Osteoblast (primary cell): Measurements from ENCODE around the gene SBK2. TPM values are rescaled to one million over a fixed set of nuclear protein-coding genes. Genes with fewer than 3 reads are reported as not detected.
A peak's percentile ranks its signal among the peaks of the same experiment; 100 is the strongest.

Source experiments
- DNase-seq: peaks from one replicate; pipeline ENCODE4 v3.0.0; 2011; ENCODE audit warnings: low spot score, mixed read lengths; ENCODE audit not compliant: insufficient read length; ENCODE audit errors: missing footprints
- H2AFZ ChIP-seq: 2 replicates; pipeline ENCODE4 v1.6.0; 2011; ENCODE audit warnings: mild to moderate bottlenecking, low read length
- H3K27ac ChIP-seq: 2 replicates; pipeline ENCODE4 v1.5.1; 2011; ENCODE audit warnings: mild to moderate bottlenecking, low read depth, low read length, moderate library complexity
- H3K27me3 ChIP-seq: 2 replicates; pipeline ENCODE4 v1.6.0; 2012; ENCODE audit warnings: mild to moderate bottlenecking, control low read depth, inconsistent platforms, low read length, moderate library complexity; ENCODE audit not compliant: insufficient read depth
- H3K36me3 ChIP-seq: 2 replicates; pipeline ENCODE4 v1.5.1; 2011; ENCODE audit warnings: mild to moderate bottlenecking, low read length, control low read depth, moderate library complexity; ENCODE audit not compliant: insufficient read depth
- H3K4me1 ChIP-seq: 2 replicates; pipeline ENCODE4 v1.5.1; 2011; ENCODE audit warnings: mild to moderate bottlenecking, low read length, control low read depth, moderate library complexity; ENCODE audit not compliant: insufficient read depth
- H3K4me2 ChIP-seq: 2 replicates; pipeline ENCODE4 v1.6.0; 2011; ENCODE audit warnings: mild to moderate bottlenecking, low read length; ENCODE audit not compliant: insufficient read depth
- H3K4me3 ChIP-seq: fragments of 200-600 bp; sonication (generic); 3 replicates; pipeline ENCODE4 v1.5.1; 2012; ENCODE audit warnings: mild to moderate bottlenecking, low read length, inconsistent platforms; ENCODE audit not compliant: insufficient read depth
- H3K79me2 ChIP-seq: 2 replicates; pipeline ENCODE4 v1.6.0; 2012; ENCODE audit warnings: mild to moderate bottlenecking, low read length, control low read depth, inconsistent platforms; ENCODE audit not compliant: insufficient read depth
- H3K9me3 ChIP-seq: 2 replicates; pipeline ENCODE4 v1.5.1; 2011; ENCODE audit warnings: low read depth, low read length, control low read depth
- H4K20me1 ChIP-seq: 2 replicates; pipeline ENCODE4 v1.6.0; 2012; ENCODE audit warnings: mild to moderate bottlenecking, low read length, control low read depth; ENCODE audit not compliant: insufficient read depth
- total RNA-seq: library from RNA; depleted of rRNA; stranded (reverse); fragments of >200 nt; gene quantifications from 2 replicates; pipeline ENCODE4 v1.2.3, GENCODE V29; 2012
- TF ChIP-seq, protein P1 (sequence below): IDR thresholded peaks from 2 replicates; pipeline ENCODE4 v1.5.1; 2011; ENCODE audit warnings: mild to moderate bottlenecking, low read depth, low read length, moderate library complexity; ENCODE audit errors: extremely low read depth

SBK2 gene
- total RNA-seq, 1 donor = not detected

DNA sequence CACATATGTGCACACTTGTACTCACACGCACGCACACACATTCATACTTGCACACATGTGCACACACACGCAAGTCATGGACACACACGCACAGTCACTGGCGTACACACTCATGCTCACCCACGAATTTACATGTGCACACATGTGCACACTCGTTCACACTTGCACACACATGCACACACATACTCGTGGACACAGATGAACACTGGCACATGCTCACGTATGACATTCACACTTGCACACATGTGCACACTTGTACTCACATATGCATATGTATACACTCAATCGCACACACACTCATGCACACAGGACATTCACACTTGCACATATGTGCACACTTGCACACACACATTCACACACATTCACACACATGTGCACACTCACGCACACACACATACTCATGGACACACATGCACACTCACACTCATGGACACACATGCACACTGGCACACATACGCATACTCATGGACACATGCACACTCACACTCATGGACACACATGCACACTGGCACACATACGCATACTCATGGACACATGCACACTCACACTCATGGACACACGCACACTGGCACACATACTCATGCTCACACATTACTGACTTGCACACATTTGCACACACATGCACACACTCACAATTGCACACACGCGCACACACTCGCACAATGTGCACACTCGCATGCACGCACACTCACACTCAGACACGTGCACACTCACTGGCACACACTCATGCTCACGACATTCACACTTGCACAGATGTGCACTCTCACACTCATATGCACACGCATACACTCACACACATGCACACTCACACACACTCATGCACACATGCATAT, 9.5 kb downstream of the SBK2 start:
- Histone ChIP-seq H2AFZ (no peak overlapping the region), H3K36me3 (no peaks in the 10 kb centered on the region), H4K20me1 (no peaks in the 10 kb centered on the region), H3K9me3 (no peaks in the 10 kb centered on the region), H3K4me2 (no peak overlapping the region), H3K4me3 (no peak overlapping the region), H3K4me1 (peaks cover 3% of the 10 kb centered on the region), H3K27ac (no peak overlapping the region), H3K79me2 (no peaks in the 10 kb centered on the region), H3K27me3 (no peaks in the 10 kb centered on the region)
- TF ChIP-seq, protein P1, sequence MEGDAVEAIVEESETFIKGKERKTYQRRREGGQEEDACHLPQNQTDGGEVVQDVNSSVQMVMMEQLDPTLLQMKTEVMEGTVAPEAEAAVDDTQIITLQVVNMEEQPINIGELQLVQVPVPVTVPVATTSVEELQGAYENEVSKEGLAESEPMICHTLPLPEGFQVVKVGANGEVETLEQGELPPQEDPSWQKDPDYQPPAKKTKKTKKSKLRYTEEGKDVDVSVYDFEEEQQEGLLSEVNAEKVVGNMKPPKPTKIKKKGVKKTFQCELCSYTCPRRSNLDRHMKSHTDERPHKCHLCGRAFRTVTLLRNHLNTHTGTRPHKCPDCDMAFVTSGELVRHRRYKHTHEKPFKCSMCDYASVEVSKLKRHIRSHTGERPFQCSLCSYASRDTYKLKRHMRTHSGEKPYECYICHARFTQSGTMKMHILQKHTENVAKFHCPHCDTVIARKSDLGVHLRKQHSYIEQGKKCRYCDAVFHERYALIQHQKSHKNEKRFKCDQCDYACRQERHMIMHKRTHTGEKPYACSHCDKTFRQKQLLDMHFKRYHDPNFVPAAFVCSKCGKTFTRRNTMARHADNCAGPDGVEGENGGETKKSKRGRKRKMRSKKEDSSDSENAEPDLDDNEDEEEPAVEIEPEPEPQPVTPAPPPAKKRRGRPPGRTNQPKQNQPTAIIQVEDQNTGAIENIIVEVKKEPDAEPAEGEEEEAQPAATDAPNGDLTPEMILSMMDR = no peak
- DNase-seq = peak; percentile 31

DNA sequence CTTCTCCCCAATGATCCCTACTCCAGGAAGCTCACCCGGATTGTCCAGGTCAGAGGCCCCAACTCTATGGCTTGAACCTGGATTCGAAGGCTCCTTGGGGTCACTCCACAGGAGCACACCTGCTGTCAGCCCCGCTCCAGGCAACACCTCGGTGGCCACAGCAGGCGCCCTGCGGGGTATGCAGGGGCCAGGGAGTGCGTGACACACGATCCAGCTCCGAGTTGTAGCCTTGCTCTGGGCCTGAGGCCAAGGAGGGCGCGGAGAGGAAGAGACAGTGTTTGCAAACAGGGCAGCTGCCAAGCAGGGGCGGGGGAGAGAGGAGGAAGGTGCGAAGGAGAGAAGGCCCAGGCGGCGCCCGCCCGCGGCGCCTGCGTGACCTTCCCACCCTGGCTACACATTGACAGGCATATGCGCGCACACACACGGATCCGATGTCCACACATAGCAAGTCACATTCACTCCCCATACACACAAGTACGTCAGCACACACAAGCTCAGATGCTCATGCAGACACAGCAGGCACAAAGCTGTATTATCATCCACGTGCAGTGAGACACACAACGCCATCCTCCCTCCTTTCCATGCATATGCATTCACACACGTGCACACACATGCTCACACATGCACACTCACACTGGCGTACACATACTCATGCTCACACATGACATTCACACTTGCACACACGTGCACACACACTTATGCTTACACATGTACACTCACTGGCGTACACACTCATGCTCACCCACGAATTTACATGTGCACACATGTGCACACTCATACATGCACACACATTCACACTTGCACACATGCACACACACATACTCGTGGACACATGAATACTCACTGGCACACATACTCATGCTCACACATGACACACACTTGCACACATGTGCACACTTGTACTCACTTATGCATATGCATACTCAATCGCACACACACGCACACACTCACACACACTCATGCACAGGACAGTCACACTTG, 10.4 kb downstream of the SBK2 start:
- H3K4me3 ChIP-seq = no peak overlapping the region
- TF ChIP-seq, protein P1 = no peak
- no peaks in the 10 kb centered on the region for H3K79me2 ChIP-seq
- H3K27me3 ChIP-seq = no peaks in the 10 kb centered on the region
- H4K20me1 ChIP-seq = no peaks in the 10 kb centered on the region
- no peak overlapping the region for H3K27ac ChIP-seq
- peak overlapping the region; percentile 29 for H3K4me2 ChIP-seq
- H3K9me3 ChIP-seq = no peaks in the 10 kb centered on the region
- peak; percentile 93 for DNase-seq
- H3K4me1 ChIP-seq = peaks cover 3% of the 10 kb centered on the region
- H2AFZ ChIP-seq = no peak overlapping the region
- H3K36me3 ChIP-seq = no peaks in the 10 kb centered on the region

DNA sequence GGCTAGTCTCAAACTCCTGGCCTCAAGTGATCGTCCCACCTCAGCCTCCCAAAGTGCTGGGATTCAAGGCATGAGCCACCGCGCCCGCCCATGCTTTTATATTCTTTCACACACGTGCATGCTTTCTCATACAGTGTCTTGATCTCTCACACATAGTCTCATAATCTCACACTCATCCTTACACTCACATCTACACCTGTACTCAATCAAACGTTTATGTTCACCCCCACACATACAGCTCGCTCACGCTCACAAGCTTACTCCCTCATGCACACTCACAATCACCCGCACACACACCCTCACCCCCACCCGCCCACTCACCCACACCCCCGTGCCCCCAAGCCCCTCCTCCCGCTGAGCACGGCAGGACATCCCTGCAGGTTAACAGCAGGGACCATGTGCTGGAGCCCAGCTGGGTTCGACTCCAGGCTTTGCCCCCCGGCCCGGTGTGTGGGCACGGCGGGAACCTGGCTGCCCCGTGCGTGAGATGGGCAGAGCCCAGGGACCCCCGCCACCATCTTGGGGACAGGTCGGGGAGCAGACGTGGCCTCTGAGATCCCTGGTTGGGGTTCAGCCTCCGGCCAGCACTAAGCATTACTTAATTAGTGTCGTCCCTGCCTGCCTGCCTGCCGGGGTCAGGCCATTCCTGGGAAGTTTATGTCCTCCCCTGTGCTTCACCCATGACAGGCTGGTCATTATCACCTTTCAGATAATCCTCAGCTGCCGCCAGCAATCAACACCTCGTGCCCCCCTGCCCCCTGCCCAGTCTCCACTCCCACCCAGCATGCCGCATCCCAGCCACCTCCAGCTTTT, 11.4 kb downstream of the SBK2 start:
- H3K4me3 ChIP-seq = no peak overlapping the region
- no peaks in the 10 kb centered on the region for H3K36me3 ChIP-seq
- no peaks in the 10 kb centered on the region for H3K79me2 ChIP-seq
- H3K9me3 ChIP-seq = no peaks in the 10 kb centered on the region
- H3K27me3 ChIP-seq = no peaks in the 10 kb centered on the region
- no peak overlapping the region for H2AFZ ChIP-seq
- no peaks in the 10 kb centered on the region for H4K20me1 ChIP-seq
- TF ChIP-seq, protein P1 = no peak
- H3K27ac ChIP-seq = no peak overlapping the region
- DNase-seq = peak; percentile 74
- H3K4me2 ChIP-seq = no peak overlapping the region
- H3K4me1 ChIP-seq = peaks cover 3% of the 10 kb centered on the region
